A549 treated with Mapracorat at 1 μM for 4 hours (cell line): Measurements from ENCODE around the gene DPT. TPM values are rescaled to one million over a fixed set of nuclear protein-coding genes. Genes with fewer than 3 reads are reported as not detected.

Source experiments
- total RNA-seq: library from RNA; stranded (reverse); fragments of 200-300 nt; extraction: Qiagen RNA extraction; gene quantifications from 5 replicates; pipeline ENCODE4 v1.2.3, GENCODE V29; 2022

The DPT gene
- not detected in 5 replicates for total RNA-seq

GRCh38 chr1:168728473-168729404, at the start of gene DPT:
TSS of gene DPT (minus strand) at chr1:168729206. CDS start at chr1:168729174, 32 bp downstream.

Other genes starting within 250 kb of the DPT start
- not detected in 5 replicates for gene XCL2, start 185.2 kb downstream of the DPT start, total RNA-seq
- gene XCL1, start 152.6 kb downstream of the DPT start, total RNA-seq = not detected in 5 replicates